Measurements from ENCODE around the gene DOCK8. TPM values are rescaled to one million over a fixed set of nuclear protein-coding genes. Genes with fewer than 3 reads are reported as not detected.

Gene DOCK8
- total RNA-seq, 1 donor from 2014 or later = 83.4 TPM

DNA sequence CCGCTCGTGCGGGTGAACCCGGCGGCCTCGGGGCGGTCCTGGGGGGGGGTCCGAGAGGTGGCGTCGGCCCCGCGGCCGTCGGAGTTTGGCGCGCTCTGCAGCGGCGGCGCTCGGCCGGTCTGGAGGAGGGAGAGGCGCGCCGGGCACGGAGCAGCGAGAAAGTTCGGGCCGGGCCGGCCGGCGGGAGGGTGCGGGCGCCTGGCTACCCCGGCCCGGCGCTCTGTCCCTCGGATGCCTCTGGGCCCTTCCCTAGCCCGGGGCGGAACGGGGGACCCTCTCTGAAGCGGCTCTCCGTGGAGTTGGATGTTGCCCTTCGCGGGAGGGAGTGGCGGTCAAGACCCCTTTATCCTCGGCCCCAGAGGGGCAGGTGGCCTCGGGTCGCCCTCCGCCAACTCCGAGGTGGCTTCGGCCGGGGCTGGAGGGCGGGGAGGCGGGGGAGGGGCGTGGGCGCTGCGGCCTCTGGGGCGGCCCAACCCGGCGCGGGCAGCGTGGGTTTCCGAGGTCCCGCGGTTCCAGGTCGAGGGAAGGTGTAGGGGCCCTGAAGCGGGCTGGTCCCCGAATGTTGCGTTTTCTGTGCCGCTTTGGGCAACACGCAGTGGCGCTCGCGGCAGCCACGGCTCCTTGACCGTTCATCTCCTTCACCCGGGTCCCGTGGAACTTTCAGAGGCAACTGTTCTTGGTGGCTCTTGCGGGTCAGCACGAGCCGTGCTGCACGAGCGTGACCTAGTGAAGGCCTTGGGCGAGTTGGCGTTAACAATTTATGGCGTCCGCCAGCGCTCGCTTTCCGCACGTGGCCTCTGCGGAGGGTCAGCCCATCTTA, 290.5 kb downstream of the DOCK8 start:
- TF ChIP-seq, protein P1, sequence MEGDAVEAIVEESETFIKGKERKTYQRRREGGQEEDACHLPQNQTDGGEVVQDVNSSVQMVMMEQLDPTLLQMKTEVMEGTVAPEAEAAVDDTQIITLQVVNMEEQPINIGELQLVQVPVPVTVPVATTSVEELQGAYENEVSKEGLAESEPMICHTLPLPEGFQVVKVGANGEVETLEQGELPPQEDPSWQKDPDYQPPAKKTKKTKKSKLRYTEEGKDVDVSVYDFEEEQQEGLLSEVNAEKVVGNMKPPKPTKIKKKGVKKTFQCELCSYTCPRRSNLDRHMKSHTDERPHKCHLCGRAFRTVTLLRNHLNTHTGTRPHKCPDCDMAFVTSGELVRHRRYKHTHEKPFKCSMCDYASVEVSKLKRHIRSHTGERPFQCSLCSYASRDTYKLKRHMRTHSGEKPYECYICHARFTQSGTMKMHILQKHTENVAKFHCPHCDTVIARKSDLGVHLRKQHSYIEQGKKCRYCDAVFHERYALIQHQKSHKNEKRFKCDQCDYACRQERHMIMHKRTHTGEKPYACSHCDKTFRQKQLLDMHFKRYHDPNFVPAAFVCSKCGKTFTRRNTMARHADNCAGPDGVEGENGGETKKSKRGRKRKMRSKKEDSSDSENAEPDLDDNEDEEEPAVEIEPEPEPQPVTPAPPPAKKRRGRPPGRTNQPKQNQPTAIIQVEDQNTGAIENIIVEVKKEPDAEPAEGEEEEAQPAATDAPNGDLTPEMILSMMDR (IDR thresholded peaks at IDR 0.05) = no peak
- DNase-seq (peak; percentile 71), ATAC-seq (peak; percentile 29)
- Histone ChIP-seq H3K27me3 (no peaks in the 10 kb centered on the region), H3K4me3 (peak overlapping the region; percentile 74), H3K4me1 (peaks cover 20% of the 10 kb centered on the region), H3K27ac (peak overlapping the region; percentile 74), H3K36me3 (no peaks in the 10 kb centered on the region), H3K9me3 (no peaks in the 10 kb centered on the region)
- intact Hi-C loops (cut with DNase I) = no loop called here

DNA sequence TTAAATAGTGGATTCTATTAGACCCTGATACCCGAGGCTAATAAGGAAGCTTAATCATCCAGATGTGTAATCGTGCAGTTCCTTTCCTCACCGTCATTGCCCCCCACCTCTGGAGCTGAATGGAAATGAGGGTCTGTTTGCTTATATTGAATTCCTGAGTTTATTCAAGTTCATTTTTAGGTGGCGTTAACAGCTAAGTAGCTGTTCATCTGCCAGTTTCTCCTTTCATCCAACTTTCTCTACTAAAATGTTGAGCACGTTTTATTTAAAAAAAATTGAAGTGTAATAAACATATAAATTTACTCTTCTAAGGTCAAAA, 291.0 kb downstream of the DOCK8 start:
- TF ChIP-seq, protein P1 (IDR thresholded peaks at IDR 0.05) = no peak

GRCh38 chr9:506281-506680, 291.6 kb downstream of the DOCK8 start:
- Histone ChIP-seq H3K4me3 (peak overlapping the region; percentile 74), H3K27me3 (no peaks in the 10 kb centered on the region), H3K9me3 (no peaks in the 10 kb centered on the region), H3K27ac (no peak overlapping the region), H3K4me1 (peaks cover 20% of the 10 kb centered on the region), H3K36me3 (no peaks in the 10 kb centered on the region)
- ATAC-seq (no peak), DNase-seq (no peak)
- intact Hi-C loops (cut with DNase I) = no loop called here
- TF ChIP-seq, protein P1 (IDR thresholded peaks at IDR 0.05) = no peak

More for the DNA sequence above, 291.0 kb downstream of the DOCK8 start:
- ATAC-seq (no peak), DNase-seq (no peak)
- Histone ChIP-seq H3K4me1 (peaks cover 20% of the 10 kb centered on the region), H3K9me3 (no peaks in the 10 kb centered on the region), H3K4me3 (peak overlapping the region; percentile 74), H3K36me3 (no peaks in the 10 kb centered on the region), H3K27me3 (no peaks in the 10 kb centered on the region), H3K27ac (no peak overlapping the region)
- intact Hi-C loops (cut with DNase I) = no loop called here

DNA sequence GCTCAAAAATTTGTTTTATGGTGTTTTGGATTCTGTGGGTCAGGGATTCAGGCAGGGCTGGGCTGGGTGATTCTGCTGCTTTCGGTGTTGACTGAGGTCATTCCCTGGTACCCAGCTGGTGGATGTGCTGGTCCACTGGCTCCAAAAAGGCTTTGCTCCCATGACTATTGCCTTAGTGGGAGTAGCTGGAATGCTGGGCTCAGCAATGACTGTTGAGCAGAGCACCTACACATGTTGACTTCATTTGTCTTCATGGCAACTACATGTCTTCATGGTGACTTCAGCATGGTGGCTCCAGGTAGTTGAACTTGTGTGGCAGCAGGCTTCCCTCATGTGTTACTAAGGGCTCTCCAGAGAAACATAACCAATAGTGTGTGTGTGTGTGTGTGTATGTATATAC, 297.2 kb downstream of the DOCK8 start:
- Histone ChIP-seq H3K4me3 (no peak overlapping the region), H3K9me3 (no peaks in the 10 kb centered on the region), H3K27ac (no peak overlapping the region), H3K36me3 (no peaks in the 10 kb centered on the region), H3K4me1 (no peaks in the 10 kb centered on the region), H3K27me3 (no peaks in the 10 kb centered on the region)
- DNase-seq (no peak), ATAC-seq (no peak)
- TF ChIP-seq, protein P1 (IDR thresholded peaks at IDR 0.05) = no peak
- intact Hi-C loops (cut with DNase I) = no loop called here

- intact Hi-C loops (cut with DNase I) = no loop called here
- no peaks in the 10 kb centered on the region for H3K4me1 ChIP-seq
- no peak for ATAC-seq
These were observed 298.0 kb downstream of the DOCK8 start for GRCh38 chr9:512555-513272.

More at GRCh38 chr9:512555-513272, 298.0 kb downstream of the DOCK8 start:
- H3K36me3 ChIP-seq = no peaks in the 10 kb centered on the region
- TF ChIP-seq, protein P1 (IDR thresholded peaks at IDR 0.05) = no peak
- no peaks in the 10 kb centered on the region for H3K9me3 ChIP-seq
- no peaks in the 10 kb centered on the region for H3K27me3 ChIP-seq
- H3K4me3 ChIP-seq = no peak overlapping the region
- no peak overlapping the region for H3K27ac ChIP-seq
- DNase-seq = no peak

Other genes with a start within 250 kb of the DOCK8 start
- 21.7 TPM for gene WASHC1, start 185.4 kb upstream of the DOCK8 start, total RNA-seq
- gene FOXD4, start 96.4 kb upstream of the DOCK8 start, total RNA-seq = 0.75 TPM
- 24.7 TPM for gene ZNG1A, start 35.8 kb upstream of the DOCK8 start, total RNA-seq

Data from upper lobe of right lung (tissue), 1 donor.